IgD-negative memory B cell (primary cell): ENCODE measurements around the gene YIPF4. TPM values are rescaled to one million over a fixed set of nuclear protein-coding genes. Genes with fewer than 3 reads are reported as not detected.
"Not testable (repeated sequence)": the region's sequence is repeated elsewhere in the genome, so short reads cannot be mapped to it uniquely, and the experiment has no call there.

Source experiments
- H3K27ac Mint-ChIP-seq, 3 donors: one replicate each; pipeline ENCODE4 v1.8.0; 2020 to 2022; ENCODE audit warnings: mild to moderate bottlenecking in 3 of 3, mixed read lengths in 3 of 3, moderate library complexity in 1 of 3
- H3K27me3 Mint-ChIP-seq: one replicate; pipeline ENCODE4 v1.8.0; 2021; ENCODE audit warnings: mixed read lengths
- H3K36me3 Mint-ChIP-seq: one replicate; pipeline ENCODE4 v1.8.0; 2020; ENCODE audit warnings: mild to moderate bottlenecking, mixed read lengths
- H3K4me1 Mint-ChIP-seq, 3 donors: one replicate each; pipeline ENCODE4 v1.8.0; 2020 to 2022; ENCODE audit warnings: mixed read lengths in 3 of 3, mild to moderate bottlenecking in 1 of 3
- H3K4me3 Mint-ChIP-seq, 4 donors: one replicate each; pipeline ENCODE4 v1.8.0; 2020 to 2022; ENCODE audit warnings: mild to moderate bottlenecking in 4 of 4, mixed read lengths in 4 of 4, moderate library complexity in 3 of 4
- H3K9me3 Mint-ChIP-seq, 3 donors: one replicate each; pipeline ENCODE4 v1.8.0; 2020 to 2021; ENCODE audit warnings: mixed read lengths in 3 of 3, mild to moderate bottlenecking in 1 of 3
- polyA plus RNA-seq: library from polyadenylated mRNA; unstranded; fragments of 300-500 nt; fragmentation: Illumina TruSeq; gene quantifications from one replicate; pipeline ENCODE4 v1.2.3, GENCODE V29; 2021

YIPF4 gene
- polyA plus RNA-seq, 1 donor from 2014 or later: 24.2 TPM

GRCh38 chr2:32328679-32329078 lies 51.0 kb downstream of the YIPF4 start:
- H3K27ac Mint-ChIP-seq, H3K27me3 Mint-ChIP-seq, H3K4me3 Mint-ChIP-seq, H3K9me3 Mint-ChIP-seq, H3K36me3 Mint-ChIP-seq, H3K4me1 Mint-ChIP-seq: not testable (repeated sequence)

- not testable (repeated sequence) for H3K36me3 Mint-ChIP-seq, H3K4me3 Mint-ChIP-seq, H3K27ac Mint-ChIP-seq
Measured at GRCh38 chr2:32329180-32329980, 51.7 kb downstream of the YIPF4 start.

DNA sequence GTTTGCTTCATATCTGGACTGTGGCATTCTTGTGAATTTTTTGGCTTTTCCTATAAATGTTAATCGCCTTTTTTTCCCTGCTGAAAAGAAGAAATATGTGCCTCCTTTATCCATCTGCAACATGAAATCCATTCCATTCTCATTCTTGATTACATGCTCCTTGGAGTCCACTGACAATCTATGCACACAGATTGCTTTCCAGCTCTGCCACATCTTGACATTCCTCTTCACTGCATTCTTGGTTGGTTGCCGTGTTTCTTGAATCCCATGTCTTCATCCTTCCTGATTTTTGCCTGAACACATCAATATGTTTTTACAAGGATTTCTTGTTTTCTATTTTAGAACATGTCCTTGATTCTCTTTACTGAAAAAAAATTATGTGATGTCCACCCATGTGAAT lies 52.4 kb downstream of the YIPF4 start:
- Mint-ChIP-seq H3K4me3 (no peak overlapping the region), H3K36me3 (peaks cover 10% of the 10 kb centered on the region), H3K27me3 (no peaks in the 10 kb centered on the region), H3K27ac (peak overlapping the region in 1 of 3 donors; percentile 37), H3K4me1 (peaks cover 0 to 1% (median 0%) of the 10 kb centered on the region in 3 donors), H3K9me3 (no peaks in the 10 kb centered on the region)

More at GRCh38 chr2:32329180-32329980, 51.7 kb downstream of the YIPF4 start:
- not testable (repeated sequence) for H3K27me3 Mint-ChIP-seq, H3K9me3 Mint-ChIP-seq, H3K4me1 Mint-ChIP-seq

DNA sequence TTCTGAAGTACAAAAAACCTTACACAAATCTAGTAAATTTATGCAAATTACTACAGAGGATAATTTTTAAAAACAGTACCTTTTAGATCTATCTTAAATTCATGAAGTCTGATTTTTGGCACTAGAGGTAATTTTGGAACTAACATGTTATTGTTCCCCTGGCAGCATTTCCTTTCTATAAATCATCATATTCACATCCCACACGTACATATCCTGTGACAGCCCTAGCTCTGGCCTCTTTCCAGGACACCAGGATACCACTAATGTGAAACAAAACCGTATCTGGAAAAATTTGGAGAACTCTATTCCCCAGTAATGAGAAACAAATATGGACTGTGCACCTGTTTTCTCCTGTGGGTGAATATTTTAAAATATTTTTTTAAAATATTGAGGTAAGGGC lies 65.1 kb downstream of the YIPF4 start:
- Mint-ChIP-seq H3K9me3 (no peaks in the 10 kb centered on the region), H3K4me3 (no peak overlapping the region), H3K27me3 (no peaks in the 10 kb centered on the region), H3K36me3 (no peaks in the 10 kb centered on the region), H3K27ac (no peak overlapping the region), H3K4me1 (peaks cover 0 to 3% (median 0%) of the 10 kb centered on the region in 3 donors)

- H3K4me1 Mint-ChIP-seq, H3K9me3 Mint-ChIP-seq, H3K27me3 Mint-ChIP-seq, H3K4me3 Mint-ChIP-seq, H3K27ac Mint-ChIP-seq, H3K36me3 Mint-ChIP-seq: not testable (repeated sequence)
Measured at GRCh38 chr2:32350797-32351196, 73.1 kb downstream of the YIPF4 start.

DNA sequence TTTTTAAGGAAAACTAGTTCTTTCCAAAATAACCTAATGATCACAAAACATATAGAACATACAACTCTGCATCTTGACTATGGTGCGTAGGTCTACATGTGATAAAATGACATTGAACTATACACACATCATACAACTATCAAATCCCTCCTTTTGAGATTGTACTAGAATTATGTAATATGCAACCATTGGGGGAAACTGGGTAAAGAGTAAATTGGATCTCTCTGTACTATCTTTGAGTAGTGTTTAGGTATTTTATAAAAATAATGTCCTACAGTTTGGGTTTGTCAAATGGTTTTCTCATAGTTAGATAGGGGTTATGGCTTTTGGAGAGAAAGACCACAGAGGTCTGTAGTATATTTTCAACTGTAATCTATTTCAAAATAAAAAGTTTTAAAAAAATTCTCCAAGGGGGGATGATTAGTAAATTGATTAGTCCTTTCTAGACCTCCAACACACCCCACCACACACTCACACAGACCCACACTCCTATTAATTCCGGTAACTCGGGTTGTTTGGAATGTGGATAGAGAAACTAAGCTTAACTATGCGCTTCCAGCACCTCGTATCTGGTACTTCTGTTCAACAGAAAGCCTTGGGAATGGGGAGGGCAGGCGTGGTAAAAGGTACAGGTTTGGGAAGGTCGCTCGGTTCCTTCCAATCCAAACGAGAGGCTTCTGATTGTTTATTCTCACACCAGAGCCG lies 78.4 kb downstream of the YIPF4 start:
- peak overlapping the region; percentile 75 to 88 (median 77) for H3K27ac Mint-ChIP-seq
- peaks cover 28 to 35% (median 29%) of the 10 kb centered on the region in 3 donors for H3K4me1 Mint-ChIP-seq
- no peaks in the 10 kb centered on the region for H3K9me3 Mint-ChIP-seq
- H3K27me3 Mint-ChIP-seq: no peaks in the 10 kb centered on the region
- H3K4me3 Mint-ChIP-seq: peak overlapping the region; percentile 76 to 93 (median 90)
- H3K36me3 Mint-ChIP-seq: no peaks in the 10 kb centered on the region

DNA sequence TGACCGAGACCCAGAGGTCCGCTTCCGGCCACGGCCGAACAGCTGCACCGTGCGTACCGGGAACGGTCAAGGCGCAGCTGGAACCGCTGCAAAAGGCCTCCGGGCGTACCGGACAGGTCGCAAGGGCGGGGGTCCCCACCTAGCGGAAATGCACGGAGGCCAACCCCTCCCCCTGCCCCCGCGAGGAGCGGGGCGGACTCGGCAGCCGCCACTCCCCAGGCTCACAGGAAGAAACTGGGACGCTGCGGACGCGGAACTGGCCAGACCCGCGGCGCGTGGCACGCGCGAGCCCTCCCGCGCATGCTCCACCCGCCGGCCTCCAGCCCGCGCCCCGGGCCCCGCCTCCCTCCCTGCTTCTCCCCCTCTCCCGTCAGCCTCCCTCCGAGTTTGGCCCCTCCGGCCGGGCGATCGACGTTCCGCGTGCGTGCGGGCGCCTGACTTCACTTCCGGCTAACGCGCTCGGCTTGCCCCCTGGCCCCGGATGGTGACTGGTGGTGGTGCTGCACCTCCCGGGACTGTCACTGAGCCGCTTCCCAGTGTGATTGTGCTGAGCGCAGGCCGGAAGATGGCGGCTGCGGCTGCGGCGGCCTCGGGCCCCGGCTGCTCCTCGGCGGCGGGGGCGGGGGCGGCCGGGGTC lies 79.1 kb downstream of the YIPF4 start, which contains the start of gene BIRC6:
TSS of gene BIRC6 (plus strand) at position 343 of the 637 bp plus-strand sequence. CDS start at position 482, 139 bp downstream.
- H3K4me1 Mint-ChIP-seq: peaks cover 34 to 42% (median 36%) of the 10 kb centered on the region in 3 donors
- H3K27ac Mint-ChIP-seq: peak within 1 kb of the TSS; percentile 75 to 96 (median 77)
- peaks cover 2% of the 10 kb centered on the region for H3K36me3 Mint-ChIP-seq

DNA sequence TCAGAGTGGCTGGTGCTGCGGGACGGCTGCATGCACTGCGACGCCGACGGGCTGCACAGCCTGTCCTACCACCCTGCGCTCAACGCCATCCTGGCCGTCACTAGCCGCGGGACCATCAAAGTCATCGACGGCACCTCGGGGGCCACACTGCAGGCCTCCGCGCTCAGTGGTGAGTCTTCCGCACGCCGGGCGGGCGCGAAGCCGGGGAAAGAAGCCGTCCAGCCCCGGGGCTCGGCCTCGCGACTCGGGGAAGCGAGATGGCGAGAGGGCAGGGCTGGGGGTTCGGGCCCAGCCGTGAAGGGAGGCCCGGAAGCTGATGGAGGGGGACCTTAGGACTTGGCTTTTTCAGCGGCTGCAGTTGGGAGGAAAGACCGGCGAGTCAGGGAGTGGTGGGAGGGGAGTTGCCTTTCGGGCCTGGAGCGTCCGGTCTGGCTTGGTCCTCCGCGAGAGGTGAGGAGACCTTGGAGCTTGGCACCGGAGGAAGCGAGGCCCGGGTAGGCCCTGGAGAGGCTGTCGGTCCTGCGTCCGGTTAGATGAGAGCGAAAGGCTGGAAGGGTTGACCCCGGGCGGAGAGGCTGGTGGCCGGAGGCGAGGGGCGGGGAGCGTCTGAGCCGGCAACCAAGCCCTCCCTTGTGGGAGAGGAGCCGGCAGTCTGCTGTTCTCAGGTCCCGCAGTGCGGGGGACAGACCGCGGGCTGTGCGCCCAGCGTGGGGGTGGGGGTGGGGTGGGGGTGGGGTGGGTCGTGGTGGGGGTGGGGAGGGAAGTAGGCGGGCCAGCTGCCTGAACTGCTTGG lies 79.8 kb downstream of the YIPF4 start:
- Mint-ChIP-seq H3K36me3 (peaks cover 2% of the 10 kb centered on the region), H3K4me1 (peaks cover 34 to 43% (median 39%) of the 10 kb centered on the region in 3 donors), H3K4me3 (peak overlapping the region; percentile 76 to 96 (median 90)), H3K27ac (peak overlapping the region; percentile 75 to 96 (median 77)), H3K9me3 (peaks cover 0 to 1% (median 0%) of the 10 kb centered on the region in 3 donors), H3K27me3 (no peaks in the 10 kb centered on the region)

More for the DNA sequence above, 79.1 kb downstream of the YIPF4 start, which contains the start of gene BIRC6:
- Mint-ChIP-seq H3K9me3 (peaks cover 0 to 1% (median 0%) of the 10 kb centered on the region in 3 donors), H3K27me3 (no peaks in the 10 kb centered on the region), H3K4me3 (peak within 1 kb of the TSS; percentile 76 to 96 (median 90))

GRCh38 chr2:32358111-32358482 lies 80.4 kb downstream of the YIPF4 start:
- Mint-ChIP-seq H3K4me3 (peak overlapping the region; percentile 76 to 96 (median 90)), H3K27me3 (no peaks in the 10 kb centered on the region), H3K36me3 (peaks cover 2% of the 10 kb centered on the region), H3K27ac (peak overlapping the region; percentile 73 to 77 (median 75)), H3K4me1 (peaks cover 37 to 43% (median 42%) of the 10 kb centered on the region in 3 donors), H3K9me3 (peaks cover 0 to 1% (median 0%) of the 10 kb centered on the region in 3 donors)

- Mint-ChIP-seq H3K9me3 (peaks cover 0 to 1% (median 0%) of the 10 kb centered on the region in 3 donors), H3K36me3 (peaks cover 6% of the 10 kb centered on the region), H3K4me3 (peak overlapping the region in 3 of 4 donors; percentile 45 to 76 (median 65)), H3K4me1 (peaks cover 54 to 63% (median 58%) of the 10 kb centered on the region in 3 donors), H3K27me3 (no peaks in the 10 kb centered on the region), H3K27ac (peak overlapping the region in 2 of 3 donors; percentile 75 to 90)
Measured at GRCh38 chr2:32360416-32360815, 82.7 kb downstream of the YIPF4 start.

GRCh38 chr2:32362997-32363396 lies 85.3 kb downstream of the YIPF4 start:
- H3K9me3 Mint-ChIP-seq, H3K27me3 Mint-ChIP-seq, H3K36me3 Mint-ChIP-seq: not testable (repeated sequence)
- Mint-ChIP-seq H3K4me1 (peaks cover 67 to 70% (median 69%) of the 10 kb centered on the region in 3 donors), H3K4me3 (peak overlapping the region in 1 of 4 donors; percentile 63), H3K27ac (peak overlapping the region in 1 of 3 donors; percentile 48)

- Mint-ChIP-seq H3K9me3 (peaks cover 0 to 1% (median 0%) of the 10 kb centered on the region in 3 donors), H3K36me3 (peaks cover 6% of the 10 kb centered on the region), H3K27me3 (no peaks in the 10 kb centered on the region), H3K27ac (peak overlapping the region in 1 of 3 donors; percentile 48), H3K4me1 (peaks cover 64 to 67% (median 65%) of the 10 kb centered on the region in 3 donors), H3K4me3 (peak overlapping the region in 2 of 4 donors; percentile 60 to 63)
Measured at GRCh38 chr2:32363597-32363996, 85.9 kb downstream of the YIPF4 start.

- not testable (repeated sequence) for H3K27me3 Mint-ChIP-seq, H3K9me3 Mint-ChIP-seq, H3K27ac Mint-ChIP-seq, H3K36me3 Mint-ChIP-seq
- Mint-ChIP-seq H3K4me1 (peaks cover 62 to 66% (median 63%) of the 10 kb centered on the region in 3 donors), H3K4me3 (peak overlapping the region in 2 of 4 donors; percentile 11 to 60)
Measured at GRCh38 chr2:32364290-32364689, 86.6 kb downstream of the YIPF4 start.

DNA sequence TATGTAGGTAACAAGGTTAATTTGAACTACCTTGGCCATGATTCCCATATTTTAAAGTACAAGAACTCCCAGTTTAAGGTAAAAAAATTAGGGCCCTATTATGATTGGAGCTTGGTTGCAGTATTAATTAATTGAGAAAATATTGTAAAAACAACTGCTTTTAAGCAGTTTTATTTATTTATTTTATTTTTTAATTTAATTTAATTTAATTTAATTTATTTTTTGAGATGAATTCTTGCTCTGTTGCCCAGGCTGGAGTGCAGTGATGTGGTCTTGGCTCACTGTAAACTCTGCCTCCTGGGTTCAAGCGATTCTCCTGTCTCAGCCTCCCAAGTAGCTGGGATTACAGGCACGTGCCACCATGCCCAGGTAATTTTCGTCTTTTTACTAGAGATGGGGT lies 88.0 kb downstream of the YIPF4 start:
- not testable (repeated sequence) for H3K27me3 Mint-ChIP-seq, H3K36me3 Mint-ChIP-seq, H3K4me3 Mint-ChIP-seq, H3K27ac Mint-ChIP-seq, H3K9me3 Mint-ChIP-seq
- peaks cover 54 to 62% (median 57%) of the 10 kb centered on the region in 3 donors for H3K4me1 Mint-ChIP-seq
